ENCODE results near the gene CAMK4.
"Not testable (repeated sequence)": the region's sequence is repeated elsewhere in the genome, so short reads cannot be mapped to it uniquely, and the experiment has no call there.

CAMK4 gene

GRCh38 chr5:111302043-111302442, 77.9 kb downstream of the CAMK4 start:
- in situ Hi-C loops (cut with MboI; ENCODE audit: low sequenced_read_pairs), result not testable (repeated sequence)

DNA sequence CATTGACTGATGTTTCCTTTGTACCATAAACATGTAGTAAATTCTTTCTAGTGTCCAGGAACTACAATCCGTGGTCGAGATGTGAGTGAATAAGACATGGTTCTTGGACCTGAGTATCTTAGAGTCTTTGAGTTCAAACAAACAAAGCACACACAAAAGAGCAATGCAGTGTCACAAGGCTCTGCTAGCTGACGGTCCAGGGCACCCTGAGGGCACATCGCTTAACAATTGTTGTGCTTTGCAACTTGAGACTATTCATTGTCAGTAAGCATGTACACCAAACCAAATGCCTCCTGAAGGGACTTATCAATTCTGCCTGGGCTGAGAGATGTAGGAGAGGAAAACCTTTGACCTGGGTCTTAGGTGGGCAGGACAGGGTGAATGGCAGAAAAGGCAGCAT, 84.8 kb downstream of the CAMK4 start:
- in situ Hi-C loops (cut with MboI; ENCODE audit: low sequenced_read_pairs), result no loop called here

- in situ Hi-C loops (cut with MboI; ENCODE audit: low sequenced_read_pairs), result no loop called here
These were observed 85.2 kb downstream of the CAMK4 start for GRCh38 chr5:111309384-111309783.

GRCh38 chr5:111310711-111311620, 86.8 kb downstream of the CAMK4 start:
- in situ Hi-C loops (cut with MboI; ENCODE audit: low sequenced_read_pairs), result no loop called here

- in situ Hi-C loops (cut with MboI; ENCODE audit: low sequenced_read_pairs), result no loop called here
These were observed 87.5 kb downstream of the CAMK4 start for GRCh38 chr5:111311666-111312065.

- in situ Hi-C loops (cut with MboI; ENCODE audit: low sequenced_read_pairs), result no loop called here
These were observed 89.0 kb downstream of the CAMK4 start for GRCh38 chr5:111313017-111313724.

DNA sequence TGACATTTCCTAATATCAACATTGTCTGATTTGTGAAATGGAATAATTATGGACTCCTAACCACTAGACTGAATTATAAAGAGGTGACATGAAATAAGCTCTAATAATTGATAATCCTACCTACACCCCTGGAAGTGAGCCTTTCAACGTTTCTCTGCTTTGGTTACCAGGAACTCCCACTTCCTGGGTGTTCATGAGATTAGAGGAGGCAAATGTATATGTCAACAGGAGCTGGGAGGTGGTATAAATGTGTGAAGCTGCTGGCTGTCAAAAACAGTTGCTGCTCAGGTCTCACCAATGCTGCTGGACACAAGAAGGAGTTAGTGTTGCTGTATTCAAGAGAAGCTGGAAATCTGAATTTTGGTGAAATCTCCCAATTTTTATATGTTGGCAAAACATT, 96.8 kb downstream of the CAMK4 start:
- in situ Hi-C loops (cut with MboI; ENCODE audit: low sequenced_read_pairs), result no loop called here

DNA sequence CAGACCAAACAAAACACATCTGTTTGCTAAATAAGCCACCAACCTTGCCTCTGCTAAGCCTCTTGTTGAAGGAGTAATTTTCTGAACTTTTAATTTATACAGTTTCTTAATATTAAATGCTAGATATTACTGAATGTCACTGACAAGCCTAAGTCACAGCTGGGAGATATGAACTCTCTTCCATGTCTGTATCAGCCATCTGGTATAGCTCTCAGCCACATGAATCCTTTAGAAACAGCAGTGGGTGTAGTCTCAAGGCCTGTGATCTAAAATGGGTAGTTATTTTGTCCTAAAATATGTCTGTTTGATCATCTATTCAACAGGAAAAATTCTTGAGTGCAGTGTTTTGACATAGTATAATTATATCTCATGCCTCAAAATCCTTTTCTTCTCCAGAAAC, 97.2 kb downstream of the CAMK4 start:
- in situ Hi-C loops (cut with MboI; ENCODE audit: low sequenced_read_pairs), result no loop called here

- in situ Hi-C loops (cut with MboI; ENCODE audit: low sequenced_read_pairs), result no loop called here
These were observed 102.4 kb downstream of the CAMK4 start for GRCh38 chr5:111326551-111326950.

GRCh38 chr5:111337133-111337532, 112.9 kb downstream of the CAMK4 start:
- in situ Hi-C loops (cut with MboI; ENCODE audit: low sequenced_read_pairs), result no loop called here

- in situ Hi-C loops (cut with MboI; ENCODE audit: low sequenced_read_pairs), result no loop called here
These were observed 113.5 kb downstream of the CAMK4 start for GRCh38 chr5:111337688-111338087.

DNA sequence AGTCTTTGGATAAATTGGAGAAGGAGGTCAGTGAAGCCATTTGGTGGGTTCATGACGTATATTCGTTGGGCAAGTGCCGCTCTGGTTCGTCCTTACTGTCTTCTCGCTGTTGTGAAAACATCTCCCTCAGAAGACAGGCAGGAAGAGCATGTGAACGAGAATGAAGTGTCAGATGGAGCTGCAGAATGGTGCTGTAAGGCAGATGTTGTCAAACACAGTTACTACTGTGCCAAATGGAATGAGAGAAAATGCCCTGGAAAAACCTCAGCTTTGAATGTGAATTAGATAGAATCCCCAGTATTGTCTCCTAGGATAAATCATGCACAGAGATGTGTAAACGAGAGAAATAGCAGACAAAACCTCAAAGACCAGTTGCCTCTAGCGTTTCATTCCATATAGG, 121.5 kb downstream of the CAMK4 start:
- in situ Hi-C loops (cut with MboI; ENCODE audit: low sequenced_read_pairs), result no loop called here

GRCh38 chr5:111347021-111347420, 122.8 kb downstream of the CAMK4 start:
- in situ Hi-C loops (cut with MboI; ENCODE audit: low sequenced_read_pairs), result no loop called here

GRCh38 chr5:111348661-111349329, 124.6 kb downstream of the CAMK4 start:
- in situ Hi-C loops (cut with MboI; ENCODE audit: low sequenced_read_pairs), result no loop called here

DNA sequence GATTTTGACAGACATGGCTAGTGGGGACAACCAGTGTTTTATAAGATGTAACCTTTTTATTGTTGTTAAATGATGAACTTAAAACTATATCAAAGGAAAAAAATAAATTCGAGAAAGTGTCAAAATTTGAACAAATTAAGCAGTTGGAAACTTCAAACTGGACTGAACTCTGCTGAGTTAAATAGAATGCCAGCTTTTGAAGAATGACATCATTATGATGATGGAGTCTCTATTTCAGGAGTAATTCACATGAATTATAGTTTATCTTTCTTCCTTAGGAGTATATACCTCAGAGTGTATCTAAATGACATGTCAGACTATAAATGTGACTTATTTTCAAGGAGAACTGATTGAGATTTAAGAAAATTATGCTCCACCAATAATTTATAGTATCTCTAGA, 125.2 kb downstream of the CAMK4 start:
- in situ Hi-C loops (cut with MboI; ENCODE audit: low sequenced_read_pairs), result no loop called here

DNA sequence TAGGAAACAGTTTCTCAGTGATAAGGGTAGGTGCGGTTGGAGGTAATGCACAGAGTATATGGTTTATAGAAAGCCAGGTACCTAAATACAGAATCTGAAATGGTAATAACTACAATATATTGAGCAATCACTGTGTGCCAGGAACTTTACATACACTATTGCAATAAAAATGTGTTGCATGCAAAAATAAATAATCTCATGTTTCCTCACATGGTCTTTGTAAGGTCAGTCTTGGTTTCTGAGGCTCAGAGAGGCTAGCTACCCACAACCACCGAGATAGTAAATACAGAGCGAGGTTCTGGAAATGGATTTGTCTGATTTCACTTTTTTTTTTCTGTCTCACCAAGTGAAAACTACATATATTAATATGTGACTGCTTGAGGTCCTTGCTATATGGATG, 128.9 kb downstream of the CAMK4 start:
- in situ Hi-C loops (cut with MboI; ENCODE audit: low sequenced_read_pairs), result no loop called here

- in situ Hi-C loops (cut with MboI; ENCODE audit: low sequenced_read_pairs), result not testable (repeated sequence)
These were observed 134.5 kb downstream of the CAMK4 start for GRCh38 chr5:111358726-111359125.

DNA sequence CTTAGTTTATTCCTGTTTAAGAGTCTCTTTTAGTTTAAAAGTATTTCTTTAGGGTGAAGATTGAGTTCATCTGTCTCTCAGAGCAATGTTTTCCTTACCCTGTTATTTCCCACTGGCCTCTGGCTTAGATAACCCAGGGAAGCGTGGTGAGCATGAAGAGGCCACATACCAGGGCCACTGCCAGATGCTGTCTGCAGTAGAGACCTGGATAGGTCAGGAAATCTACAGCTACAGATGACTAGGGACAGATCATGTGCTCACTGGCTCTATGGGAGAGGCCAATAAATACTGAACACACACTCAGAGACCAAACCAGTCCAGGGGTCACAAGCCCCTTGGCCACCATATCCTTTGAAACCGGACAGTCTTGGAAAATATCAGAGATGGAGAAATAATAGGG, 136.0 kb downstream of the CAMK4 start:
- in situ Hi-C loops (cut with MboI; ENCODE audit: low sequenced_read_pairs), result no loop called here

GRCh38 chr5:111364992-111365391, 140.8 kb downstream of the CAMK4 start:
- in situ Hi-C loops (cut with MboI; ENCODE audit: low sequenced_read_pairs), result no loop called here

DNA sequence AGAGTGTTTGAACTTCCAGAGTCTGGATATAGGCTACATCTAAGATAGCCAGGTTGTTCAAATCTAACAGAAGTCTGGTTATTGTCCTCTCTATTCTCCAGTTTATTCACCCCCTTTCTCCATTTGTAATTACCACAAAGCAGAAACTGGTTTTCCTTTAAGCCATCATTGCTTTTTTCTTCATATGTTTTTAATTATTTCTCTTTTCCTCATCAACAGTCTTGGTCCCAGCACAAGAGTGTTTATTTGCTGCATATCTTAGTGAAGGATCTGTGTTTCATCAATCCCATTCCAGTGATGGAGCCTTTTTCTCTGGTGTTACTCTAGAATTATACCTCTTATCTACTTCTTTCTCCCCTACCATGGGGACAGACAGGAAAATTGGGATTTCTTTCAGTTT, 142.2 kb downstream of the CAMK4 start:
- in situ Hi-C loops (cut with MboI; ENCODE audit: low sequenced_read_pairs), result no loop called here

DNA sequence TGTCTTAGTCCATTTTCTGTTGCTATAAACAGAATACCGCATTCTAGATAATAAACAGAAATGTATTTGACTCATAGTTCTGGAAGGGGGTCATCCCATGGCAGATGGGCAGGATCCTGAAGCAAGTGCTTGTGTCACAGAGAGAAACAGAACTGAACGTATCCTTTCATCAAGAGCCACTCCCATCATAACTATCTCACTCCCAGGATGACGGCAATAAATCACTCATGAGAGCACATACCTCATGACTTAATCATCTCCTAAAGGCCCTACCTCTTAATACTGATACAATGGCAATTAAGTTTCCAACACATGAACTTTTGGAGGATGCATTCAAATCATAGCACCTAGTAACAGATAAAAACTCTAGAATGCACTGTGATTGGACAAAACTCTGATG, 142.9 kb downstream of the CAMK4 start:
- in situ Hi-C loops (cut with MboI; ENCODE audit: low sequenced_read_pairs), result no loop called here

GRCh38 chr5:111372799-111373198, 148.6 kb downstream of the CAMK4 start:
- in situ Hi-C loops (cut with MboI; ENCODE audit: low sequenced_read_pairs), result no loop called here
